Amygdala (tissue), 56 donors: Measurements from ENCODE around the gene SLC7A8.

Source experiments
- DNase-seq, 56 donors: peaks; one replicate each; lab custom pipeline; 2025; lab: John Stamatoyannopoulos, UW

Gene SLC7A8

GRCh38 chr14:23162005-23162404 lies 21.5 kb downstream of the SLC7A8 start:
- DNase-seq: no peak

GRCh38 chr14:23160924-23161522 lies 22.4 kb downstream of the SLC7A8 start:
- DNase-seq: peak in 9 of 56 donors; percentile 7 to 61 (median 31)

- DNase-seq: no peak
These were observed 23.9 kb downstream of the SLC7A8 start for GRCh38 chr14:23159532-23159931.

GRCh38 chr14:23158779-23159178 lies 24.7 kb downstream of the SLC7A8 start:
- no peak for DNase-seq

- DNase-seq: peak in 28 of 56 donors; percentile 14 to 63 (median 36)
These were observed 28.4 kb downstream of the SLC7A8 start for GRCh38 chr14:23154964-23155587.

GRCh38 chr14:23153851-23154796 lies 29.3 kb downstream of the SLC7A8 start:
- peak in 21 of 56 donors; percentile 12 to 46 (median 26) for DNase-seq

- no peak for DNase-seq
These were observed 32.1 kb downstream of the SLC7A8 start for GRCh38 chr14:23151342-23151741.

GRCh38 chr14:23149745-23150144 lies 33.7 kb downstream of the SLC7A8 start:
- DNase-seq: no peak

GRCh38 chr14:23148591-23149249 lies 34.7 kb downstream of the SLC7A8 start:
- no peak for DNase-seq

GRCh38 chr14:23147676-23148075 lies 35.8 kb downstream of the SLC7A8 start:
- DNase-seq: peak in 8 of 56 donors; percentile 9 to 42 (median 18)

GRCh38 chr14:23146980-23147379 lies 36.5 kb downstream of the SLC7A8 start:
- DNase-seq: no peak

- no peak for DNase-seq
These were observed 37.0 kb downstream of the SLC7A8 start for GRCh38 chr14:23146351-23146910.

- no peak for DNase-seq
These were observed 37.6 kb downstream of the SLC7A8 start for GRCh38 chr14:23145794-23146350.

GRCh38 chr14:23143911-23144310 lies 39.5 kb downstream of the SLC7A8 start:
- no peak for DNase-seq

- DNase-seq: no peak
These were observed 40.6 kb downstream of the SLC7A8 start for GRCh38 chr14:23142826-23143225.

- peak in 1 of 56 donors; percentile 15 for DNase-seq
These were observed 41.6 kb downstream of the SLC7A8 start for GRCh38 chr14:23141706-23142444.

- no peak for DNase-seq
These were observed 43.1 kb downstream of the SLC7A8 start for GRCh38 chr14:23140371-23140770.

GRCh38 chr14:23139874-23140273 lies 43.6 kb downstream of the SLC7A8 start:
- no peak for DNase-seq

GRCh38 chr14:23137813-23138535 lies 45.5 kb downstream of the SLC7A8 start:
- no peak for DNase-seq
